AG09319 (cell line): Measurements from ENCODE around the gene WFDC12.
"Not testable (repeated sequence)": the region's sequence is repeated elsewhere in the genome, so short reads cannot be mapped to it uniquely, and the experiment has no call there.

ENCODE experiments used
- DNase-seq: peaks from one replicate; pipeline ENCODE4 v3.0.0-alpha.2; 2010; ENCODE audit warnings: low read depth; ENCODE audit errors: extremely low read depth
- CTCF ChIP-seq: IDR thresholded peaks from 2 replicates; pipeline ENCODE4 v1.5.1; 2011; ENCODE audit warnings: low read depth, mild to moderate bottlenecking, inconsistent platforms, low read length, moderate library complexity

Gene WFDC12

GRCh38 chr20:45124365-45124764 is at the start of gene WFDC12:
Gene WFDC12 (minus strand): TSS chr20:45124465. CDS start chr20:45124447, 18 bp downstream.
- TF ChIP-seq CTCF, result no peak
- DNase-seq, result no peak

GRCh38 chr20:45173522-45173921 is 49.3 kb upstream of the WFDC12 start:
- TF ChIP-seq CTCF, result no peak
- DNase-seq, result no peak

GRCh38 chr20:45164906-45165305 is 40.6 kb upstream of the WFDC12 start:
- DNase-seq, result no peak
- no peak for TF ChIP-seq CTCF

- TF ChIP-seq CTCF, result no peak
- no peak for DNase-seq
These were observed 39.0 kb upstream of the WFDC12 start for GRCh38 chr20:45163083-45163803.

- no peak for DNase-seq
- no peak for TF ChIP-seq CTCF
These were observed 33.7 kb upstream of the WFDC12 start for GRCh38 chr20:45157962-45158361.

GRCh38 chr20:45156713-45157112 is 32.4 kb upstream of the WFDC12 start:
- no peak for TF ChIP-seq CTCF
- no peak for DNase-seq

- DNase-seq, result not testable (repeated sequence)
These were observed 30.5 kb upstream of the WFDC12 start for GRCh38 chr20:45154794-45155193.

GRCh38 chr20:45154183-45154582 is 29.9 kb upstream of the WFDC12 start:
- peak; percentile 10 for TF ChIP-seq CTCF
- no peak for DNase-seq
